ENCODE results near the gene RPTOR.

Gene RPTOR

DNA sequence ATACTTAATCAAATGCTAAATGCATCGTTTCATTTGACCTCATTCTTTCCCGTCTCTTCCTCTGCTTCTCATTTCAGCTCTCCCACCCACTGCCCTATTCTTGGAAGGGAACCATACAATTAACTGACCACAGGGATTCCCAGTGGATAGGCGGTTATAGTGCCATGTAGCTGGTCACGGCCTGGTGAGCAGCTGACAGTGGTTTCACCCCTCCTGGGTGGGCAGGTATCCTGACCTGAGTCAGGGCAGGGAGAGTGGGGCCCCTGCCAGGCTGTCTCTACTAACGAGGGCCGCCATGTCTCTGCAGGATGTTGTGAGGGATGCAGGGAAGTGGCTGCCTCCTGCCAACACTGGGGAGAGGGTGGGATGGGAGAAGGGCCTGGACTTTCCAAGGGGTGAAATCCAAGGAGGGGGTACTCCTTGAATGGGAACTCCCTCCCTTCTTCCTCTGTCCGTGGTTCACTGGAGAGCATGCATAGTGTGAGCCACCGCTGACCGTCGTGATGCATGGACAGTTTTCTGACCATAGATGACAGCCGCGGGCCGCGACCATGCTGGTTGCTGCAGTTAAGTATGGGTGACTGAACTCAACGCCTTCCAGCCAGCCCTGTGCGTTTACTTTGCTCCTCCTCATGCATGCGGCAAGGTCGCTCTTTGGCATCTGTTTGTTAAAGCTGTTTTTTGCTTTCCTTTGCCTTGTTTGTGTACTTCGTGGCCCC lies 95.9 kb downstream of the RPTOR start:
- no peak for DNase-seq (ENCODE audit: low read depth in 2 of 2)

DNA sequence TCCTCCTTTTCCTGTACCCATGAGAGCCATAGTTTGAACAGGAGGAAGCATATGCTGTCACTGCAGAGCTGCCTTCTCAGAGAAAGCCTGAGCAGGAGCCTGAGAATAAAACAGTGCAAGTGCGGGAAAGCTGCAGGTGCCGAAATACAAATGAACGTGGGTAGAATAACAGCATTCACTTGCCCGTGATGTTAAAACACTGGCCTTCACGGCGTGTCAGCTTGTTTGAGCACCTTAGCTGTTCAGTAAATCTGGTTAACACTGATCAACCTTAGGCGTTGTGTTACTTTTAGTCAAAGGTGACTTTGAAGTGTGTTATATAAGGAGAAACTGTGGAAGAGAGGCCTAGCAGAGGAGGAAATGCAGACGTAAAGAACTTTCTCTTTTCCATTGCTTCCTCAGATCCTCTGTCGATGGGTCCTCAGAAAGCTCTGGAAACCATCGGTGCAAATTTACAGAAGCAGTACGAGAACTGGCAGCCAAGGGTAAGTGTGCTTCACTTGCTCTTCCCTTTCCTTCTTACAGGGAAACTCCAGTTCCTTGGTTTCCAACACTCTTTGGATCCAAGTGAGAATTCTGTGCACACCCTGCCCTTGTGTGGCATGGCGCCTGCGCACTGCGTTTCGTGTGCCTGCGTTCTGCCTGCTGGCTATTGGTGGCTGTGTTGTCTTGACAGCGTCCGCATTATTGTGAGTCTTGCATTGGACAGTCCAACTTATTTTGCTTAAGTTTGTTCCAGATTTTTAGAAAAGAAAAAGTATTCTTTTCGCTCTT lies 98.9 kb downstream of the RPTOR start:
- no peak for DNase-seq (ENCODE audit: low read depth in 2 of 2)

DNA sequence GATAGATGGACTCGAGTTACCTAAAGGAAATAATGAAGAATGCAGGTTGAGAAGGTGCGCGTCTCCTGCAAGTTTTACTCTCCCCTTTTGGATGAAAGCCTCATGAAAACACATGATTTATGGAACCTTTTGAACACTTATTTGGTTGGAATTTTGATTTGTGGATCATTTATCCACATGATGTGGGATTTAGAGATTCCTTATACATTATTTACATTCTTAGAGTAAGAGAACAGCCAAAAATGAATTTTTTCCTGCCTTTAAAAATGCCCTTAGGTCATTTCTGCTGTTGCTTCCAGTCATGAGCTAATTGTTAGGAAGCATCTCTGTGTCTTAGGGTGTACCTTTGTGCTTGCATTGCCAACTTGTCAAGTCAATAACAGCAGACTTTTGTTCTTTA lies 99.9 kb downstream of the RPTOR start:
- DNase-seq (ENCODE audit: low read depth in 2 of 2) = no peak

DNA sequence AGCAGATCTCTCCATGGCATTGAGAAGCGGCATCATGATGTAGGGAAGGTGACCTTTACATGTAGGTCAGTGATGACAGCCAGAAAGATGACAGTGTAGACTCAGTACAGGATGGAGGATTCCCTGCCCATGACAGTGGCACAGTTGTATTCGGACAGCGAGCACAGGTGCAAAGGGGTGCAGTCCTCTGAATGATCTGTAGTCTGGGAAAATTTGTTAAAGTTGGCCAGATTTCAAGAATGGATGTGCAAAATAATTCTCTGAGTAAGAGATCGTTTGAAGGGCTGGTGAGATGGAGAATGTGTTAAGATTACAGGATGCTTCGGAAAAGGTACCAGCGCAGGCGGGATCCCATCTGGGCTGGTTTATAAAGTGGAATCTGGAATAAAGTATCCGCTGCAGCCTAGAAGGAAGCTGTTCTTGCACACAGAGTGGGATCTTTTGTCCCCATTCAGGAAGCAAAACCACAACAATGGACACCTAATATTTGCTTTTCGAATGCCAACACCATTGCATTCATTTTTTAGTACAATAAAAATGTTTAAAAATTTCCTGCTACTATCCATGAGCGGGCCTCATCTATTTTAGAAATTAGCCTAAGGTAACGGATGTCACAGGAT lies 101.2 kb downstream of the RPTOR start:
- no peak for DNase-seq (ENCODE audit: low read depth in 2 of 2)

DNA sequence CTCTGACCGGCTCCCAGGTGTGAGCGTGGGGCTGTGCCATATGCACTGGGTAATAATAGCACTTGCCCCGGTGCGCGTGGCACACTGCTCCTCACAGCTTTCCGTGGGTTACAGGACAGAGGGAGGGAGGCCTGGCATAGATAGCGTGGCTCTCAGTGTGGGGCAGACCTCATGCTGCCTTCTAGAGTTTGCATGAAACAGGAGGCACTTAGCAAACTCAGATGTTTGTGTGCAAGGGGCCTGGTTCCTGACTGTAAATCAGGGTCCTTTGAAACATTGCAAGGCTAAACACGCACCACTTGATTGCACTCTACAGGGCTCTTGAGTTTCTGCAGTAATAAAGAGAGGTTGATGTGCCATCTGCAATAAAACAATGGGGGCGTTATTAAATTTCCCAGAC lies 101.7 kb downstream of the RPTOR start:
- no peak for DNase-seq (ENCODE audit: low read depth in 2 of 2)

DNA sequence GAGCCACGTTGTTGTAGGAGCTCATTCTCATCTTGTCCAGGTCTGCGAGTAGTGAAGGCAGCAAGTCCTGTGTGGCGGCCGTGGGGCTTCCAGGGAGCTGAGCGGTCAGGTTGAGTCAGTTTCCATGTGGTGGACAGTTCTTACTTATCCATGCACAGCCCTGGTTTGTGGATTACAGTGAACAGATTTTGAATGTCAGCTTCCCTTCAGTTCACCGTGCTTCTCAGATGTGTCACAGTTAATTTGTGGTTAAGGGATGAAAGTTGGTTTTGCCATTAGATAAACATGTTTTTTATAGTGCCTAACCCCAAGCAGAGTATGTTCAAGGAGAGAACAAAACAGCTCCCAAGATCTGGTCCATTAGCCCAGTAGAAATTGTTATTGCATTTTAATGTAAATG lies 103.1 kb downstream of the RPTOR start:
- no peak for DNase-seq (ENCODE audit: low read depth in 2 of 2)

DNA sequence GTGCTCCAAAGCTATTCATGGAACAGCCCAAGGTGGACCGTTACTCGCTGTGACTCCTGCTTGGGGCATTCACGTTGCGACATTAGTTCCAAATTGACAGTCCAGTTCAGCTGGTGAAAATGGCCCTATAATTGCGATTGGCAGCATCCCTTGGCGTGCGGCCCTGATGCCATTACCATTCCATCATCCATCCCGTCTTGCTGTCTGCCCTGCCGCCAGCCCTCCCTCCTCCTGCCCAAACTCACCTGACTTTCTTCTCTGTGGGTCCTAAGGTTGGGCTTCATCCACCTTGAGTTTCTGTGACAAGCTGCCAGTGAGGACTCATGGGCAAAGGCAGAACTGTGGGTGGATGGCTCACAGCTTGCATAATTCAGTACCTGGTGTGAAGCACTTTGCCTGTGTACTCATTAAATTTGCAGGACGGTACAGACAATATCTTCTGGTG lies 104.6 kb downstream of the RPTOR start:
- DNase-seq (ENCODE audit: low read depth in 2 of 2) = no peak

DNA sequence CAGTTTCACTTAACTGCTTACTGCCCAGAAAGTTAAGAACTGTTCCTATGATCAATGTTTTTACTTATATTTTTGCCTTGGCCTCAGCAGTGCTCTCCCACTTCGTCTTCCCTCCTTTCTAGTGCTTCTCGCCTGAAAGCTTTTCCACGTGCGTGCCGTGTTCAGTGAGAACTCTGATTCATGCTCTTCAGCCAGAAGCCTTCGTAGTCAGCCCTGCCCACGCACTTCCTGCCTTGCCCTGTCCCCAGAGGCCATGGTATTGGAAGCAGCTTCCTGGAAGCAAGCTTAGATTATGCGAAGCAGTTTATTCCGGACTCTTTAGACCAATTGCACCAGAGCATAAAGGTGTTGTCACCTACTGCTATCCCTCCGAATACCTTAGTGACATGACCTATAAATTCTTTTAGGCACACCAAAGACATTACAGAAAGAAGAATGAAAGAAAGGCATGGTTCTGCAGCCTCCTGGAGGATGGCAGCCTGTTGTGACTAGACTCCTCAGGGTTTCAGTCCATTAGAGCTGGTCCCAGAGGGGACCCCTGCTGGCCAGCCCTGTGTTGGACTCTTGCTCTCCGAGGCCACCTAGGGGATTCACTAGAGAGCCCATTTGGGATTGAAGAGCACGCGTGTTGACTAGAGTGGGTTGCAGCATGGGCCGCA lies 105.2 kb downstream of the RPTOR start:
- DNase-seq (ENCODE audit: low read depth in 2 of 2) = peak; percentile 62 to 77

DNA sequence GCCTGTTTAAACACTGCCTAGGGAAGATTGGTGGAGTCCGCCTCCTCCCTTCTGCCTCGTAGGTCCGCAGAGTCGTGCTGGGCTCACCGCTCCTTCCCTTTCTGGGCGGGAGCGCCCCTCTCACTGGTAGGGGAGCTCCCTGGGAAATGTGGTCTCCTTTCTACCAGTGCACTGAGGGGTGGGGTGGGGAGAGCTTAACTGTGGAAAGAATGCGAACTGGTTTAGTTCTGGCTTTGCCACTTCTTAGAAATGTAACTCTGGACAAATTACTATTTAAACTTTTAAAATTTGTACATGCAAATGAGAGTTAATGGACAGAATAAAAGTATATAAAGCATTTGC lies 105.7 kb downstream of the RPTOR start:
- no peak for DNase-seq (ENCODE audit: low read depth in 2 of 2)

DNA sequence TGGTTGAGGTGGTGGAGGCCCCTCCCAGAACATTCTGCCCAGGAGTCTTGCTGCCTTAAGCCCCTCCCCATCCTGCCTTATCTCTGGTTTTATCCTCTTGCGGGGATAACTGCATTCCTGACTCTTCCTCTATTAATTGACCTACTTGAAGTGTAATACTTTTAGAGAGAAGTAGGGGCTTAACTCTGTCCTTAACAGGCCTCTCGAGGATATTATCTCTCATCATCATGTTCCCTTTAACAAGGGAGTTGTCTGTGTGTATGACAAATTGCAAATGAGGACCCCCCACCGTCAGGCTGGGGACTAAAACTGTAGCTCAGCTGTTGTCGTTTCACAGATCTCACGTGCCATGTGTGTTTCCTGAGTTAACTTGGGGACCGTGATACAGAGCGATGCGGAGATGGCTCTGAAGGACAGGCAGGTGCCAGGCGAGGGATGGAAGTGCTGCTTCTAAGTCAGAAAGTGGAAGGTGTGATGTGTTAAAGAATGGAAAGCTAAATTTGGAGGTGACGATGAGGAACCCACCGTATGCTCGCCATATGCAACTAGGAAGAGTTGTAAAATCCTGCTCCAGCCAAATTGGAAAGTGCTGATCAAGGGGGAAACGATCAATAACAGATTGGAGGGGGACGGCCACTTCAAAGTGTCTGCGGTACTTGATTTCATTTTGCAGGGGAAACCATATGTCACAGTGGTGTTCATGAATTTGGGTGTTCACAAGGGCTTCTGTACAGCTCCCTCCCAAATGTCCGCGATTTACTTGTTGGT lies 106.3 kb downstream of the RPTOR start:
- DNase-seq (ENCODE audit: low read depth in 2 of 2) = no peak

DNA sequence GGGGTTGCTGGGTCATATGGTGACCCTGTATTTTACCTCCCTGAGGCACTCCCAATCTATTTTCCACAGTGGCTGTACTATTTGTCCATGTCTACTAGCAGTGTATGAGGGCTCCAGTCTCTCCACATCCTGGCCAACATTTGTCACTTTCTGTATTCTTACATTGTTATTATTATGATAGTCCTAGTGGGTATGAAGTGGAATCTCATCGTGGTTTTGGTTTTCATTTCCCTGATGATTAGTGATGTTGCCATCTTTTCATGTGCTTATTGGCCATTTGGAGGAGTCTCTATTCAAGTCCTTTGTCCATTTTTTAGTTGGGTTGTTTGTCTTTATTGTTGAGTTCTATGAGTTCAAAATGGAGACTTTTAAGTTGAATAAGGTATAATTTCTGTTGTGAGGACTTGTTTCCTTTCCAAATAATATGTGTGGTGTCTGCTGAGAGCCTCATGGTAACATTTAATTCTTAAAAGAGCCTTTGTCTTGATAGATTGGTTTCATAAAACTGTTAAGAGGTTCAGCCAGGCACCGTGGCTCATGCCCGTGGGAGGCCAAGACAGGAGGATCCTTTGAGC lies 108.2 kb downstream of the RPTOR start:
- no peak for DNase-seq (ENCODE audit: low read depth in 2 of 2)

DNA sequence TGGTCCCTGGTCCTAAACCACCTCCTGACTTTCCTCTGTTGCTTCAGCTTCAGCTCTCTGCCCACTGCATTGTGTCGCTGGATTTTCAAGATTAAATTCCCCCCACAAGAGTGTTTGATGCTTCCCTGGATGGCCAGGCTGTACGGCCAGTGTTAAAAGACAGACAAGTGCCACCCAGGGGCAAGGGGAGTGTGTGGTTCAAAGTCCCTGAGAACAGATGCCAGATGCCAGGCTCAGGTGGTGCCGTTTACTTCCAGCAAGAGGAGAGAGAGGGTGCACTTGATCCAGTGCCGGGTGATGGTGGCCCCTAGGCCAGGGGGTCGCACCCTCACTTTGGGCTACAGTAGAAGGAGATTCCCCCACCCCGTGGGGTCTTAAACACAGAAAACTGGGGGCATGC lies 109.2 kb downstream of the RPTOR start:
- no peak for DNase-seq (ENCODE audit: low read depth in 2 of 2)

DNA sequence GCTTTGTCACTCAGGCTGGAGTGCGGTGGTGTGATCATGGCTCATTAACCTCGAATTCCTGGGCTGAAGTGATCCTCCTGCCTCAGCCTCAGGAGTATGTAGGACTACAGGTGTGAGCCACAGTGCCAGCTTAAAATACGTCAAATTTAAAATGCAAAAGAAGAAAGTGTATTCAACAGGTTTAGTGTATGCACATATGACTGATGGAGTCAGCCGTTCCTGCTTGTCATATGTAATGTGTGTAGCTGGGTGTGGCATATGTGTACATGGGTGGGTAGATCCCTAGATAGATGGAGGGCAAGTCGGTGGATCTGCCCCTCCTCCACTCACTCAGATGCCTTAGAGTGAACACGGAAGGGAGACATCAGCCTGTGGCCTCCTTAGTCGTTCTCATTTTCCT lies 111.0 kb downstream of the RPTOR start:
- no peak for DNase-seq (ENCODE audit: low read depth in 2 of 2)

DNA sequence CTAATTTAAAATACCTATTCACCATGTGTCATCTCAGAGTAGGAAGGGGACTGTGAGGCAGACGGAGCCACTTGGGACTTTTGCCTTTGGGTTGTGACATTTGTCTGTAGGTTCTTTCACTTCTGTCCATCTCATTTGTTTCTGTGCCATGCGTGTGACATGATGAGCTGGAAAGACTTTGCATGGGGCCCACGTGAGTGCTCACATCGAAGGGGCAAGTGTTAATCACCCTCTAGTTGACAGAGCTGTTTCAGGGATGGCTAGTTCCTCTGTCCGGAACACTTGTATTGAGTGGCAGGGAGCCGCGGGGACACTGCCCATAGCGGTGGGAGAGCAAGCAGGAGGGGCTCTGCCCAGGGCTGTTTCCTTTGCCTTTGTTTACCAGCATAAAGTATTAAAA lies 112.0 kb downstream of the RPTOR start:
- no peak for DNase-seq (ENCODE audit: low read depth in 2 of 2)

DNA sequence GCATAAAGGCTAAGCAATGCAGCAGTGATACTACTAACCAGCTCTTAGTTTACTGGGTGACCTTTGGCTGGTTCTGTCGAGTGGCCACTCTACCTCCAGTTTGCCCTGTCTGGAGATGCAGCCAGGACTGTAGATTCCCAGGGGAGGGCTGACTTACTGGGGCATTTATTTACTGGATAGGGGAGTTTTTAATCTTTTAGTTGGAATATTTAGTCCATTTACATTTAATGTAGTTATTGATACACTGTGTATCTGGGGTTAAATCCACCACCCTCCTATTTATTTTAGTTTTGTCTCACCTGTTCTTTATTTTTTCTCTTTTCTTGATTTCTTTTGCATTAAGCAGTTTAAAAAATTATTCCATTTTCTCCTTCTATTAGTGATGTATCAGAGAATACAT lies 112.9 kb downstream of the RPTOR start:
- no peak for DNase-seq (ENCODE audit: low read depth in 2 of 2)

DNA sequence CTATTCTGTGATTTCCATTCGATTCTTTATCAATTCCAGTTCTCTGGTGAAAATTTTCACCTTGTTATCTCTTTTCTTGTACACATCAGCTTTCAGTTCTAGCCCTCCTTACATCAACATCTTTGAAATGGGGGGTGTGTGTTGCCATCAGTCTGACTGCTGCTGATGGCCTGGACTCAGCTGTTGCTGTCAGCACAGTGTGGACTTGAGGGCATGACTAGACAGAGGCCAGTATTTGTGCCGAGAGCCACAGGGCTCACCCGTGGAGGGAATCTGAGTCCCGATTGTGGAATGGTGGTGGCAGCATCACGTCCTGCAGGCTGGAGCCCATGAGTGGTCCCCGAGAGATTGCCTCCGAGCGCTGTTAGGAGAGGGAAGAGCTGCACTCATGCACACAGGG lies 114.2 kb downstream of the RPTOR start:
- DNase-seq (ENCODE audit: low read depth in 2 of 2) = no peak

DNA sequence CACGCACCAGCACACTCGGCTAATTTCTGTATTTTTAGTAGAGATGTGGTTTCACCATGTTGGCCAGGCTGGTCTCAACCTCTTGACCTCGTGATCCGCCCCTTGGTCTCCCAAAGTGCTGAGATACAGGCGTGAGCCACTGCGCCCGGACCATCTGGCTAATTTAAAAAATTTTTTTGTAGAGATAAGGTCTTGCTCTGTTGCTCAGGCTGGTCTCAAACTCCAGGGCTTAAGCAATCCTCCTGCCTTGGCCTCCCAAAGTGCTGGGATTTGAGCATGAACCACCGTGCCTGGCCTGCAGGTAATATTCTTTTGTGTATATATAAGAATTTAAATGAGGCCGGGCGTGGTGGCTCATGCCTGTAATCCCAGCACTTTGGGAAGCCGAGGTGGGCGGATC lies 115.0 kb downstream of the RPTOR start:
- no peak for DNase-seq (ENCODE audit: low read depth in 2 of 2)

DNA sequence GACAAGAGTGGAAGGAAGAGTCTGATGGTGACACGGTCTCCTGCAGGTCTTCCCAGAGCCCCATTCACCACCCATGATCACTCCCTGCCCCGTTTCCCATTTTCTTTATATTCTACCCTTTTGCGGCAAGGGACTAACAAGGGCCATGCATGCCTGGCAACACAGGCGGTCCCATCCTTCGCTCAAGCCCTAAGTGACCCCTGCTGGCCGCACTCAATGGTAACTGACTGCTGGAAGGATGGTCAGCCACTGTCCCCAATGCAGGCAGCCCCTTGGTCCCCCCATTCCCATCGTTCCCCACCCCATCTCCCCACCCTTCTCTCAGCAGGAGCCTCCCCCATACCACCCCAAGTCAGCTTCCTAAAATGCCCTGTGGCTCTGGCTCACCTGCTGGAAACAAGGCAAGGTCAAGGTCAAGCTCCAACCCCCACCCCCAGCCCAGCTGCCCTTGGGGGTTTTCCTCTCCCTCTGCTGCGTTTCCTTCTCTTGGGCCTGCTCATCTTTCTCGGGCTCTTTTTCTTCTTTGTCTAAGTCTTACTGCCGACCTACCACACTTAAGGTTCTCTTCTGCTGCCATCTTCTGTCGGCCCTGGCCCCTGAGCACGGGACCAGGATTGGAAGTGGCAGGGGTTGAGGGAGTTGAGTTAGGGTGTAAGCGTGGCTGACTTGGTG lies 116.0 kb downstream of the RPTOR start:
- DNase-seq (ENCODE audit: low read depth in 2 of 2) = no peak

DNA sequence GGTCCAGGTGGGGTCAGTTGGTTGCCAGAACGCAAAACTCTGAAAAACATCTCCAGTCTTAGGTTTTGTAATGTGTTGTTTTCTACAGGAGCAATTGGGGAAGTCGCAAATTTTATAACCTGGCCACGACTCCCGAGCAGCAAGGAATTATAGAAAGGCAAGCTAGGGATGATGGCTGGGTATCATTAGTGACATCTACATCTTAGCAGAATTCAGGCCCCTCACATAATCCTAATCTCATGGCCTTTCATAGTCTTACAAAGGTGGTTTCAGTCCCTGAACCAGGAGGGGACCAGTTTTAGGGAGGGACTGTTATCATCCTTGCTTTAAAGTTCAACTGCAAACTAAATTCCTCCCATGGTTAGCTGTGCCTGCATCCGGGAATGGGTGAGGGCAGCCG lies 117.9 kb downstream of the RPTOR start:
- no peak for DNase-seq (ENCODE audit: low read depth in 2 of 2)

DNA sequence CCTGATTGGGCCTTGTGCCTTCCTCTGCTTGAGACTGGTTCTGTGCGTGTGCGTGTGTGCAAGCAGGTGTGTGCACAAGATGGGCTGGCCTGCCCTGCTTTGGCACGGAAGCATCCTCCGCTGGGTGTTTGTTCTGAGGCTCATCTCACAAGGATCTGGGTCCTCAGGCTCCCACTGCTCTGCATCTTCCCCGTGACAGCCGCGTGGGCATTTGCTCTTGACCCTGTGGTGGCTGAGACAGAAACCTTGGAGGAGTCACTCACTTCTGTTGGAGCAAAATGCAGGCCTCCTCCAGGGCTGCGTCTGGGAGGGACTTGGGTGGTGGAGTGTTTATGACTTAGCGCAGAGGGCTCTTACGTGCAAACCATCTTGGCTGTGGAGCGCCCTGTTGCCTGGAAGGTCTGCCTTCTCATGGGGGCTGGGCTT lies 119.2 kb downstream of the RPTOR start:
- DNase-seq (ENCODE audit: low read depth in 2 of 2) = peak in 1 of 2 donors; percentile 17
